Measurements from ENCODE around the gene SCN2B. TPM values are rescaled to one million over a fixed set of nuclear protein-coding genes. Genes with fewer than 3 reads are reported as not detected.

The SCN2B gene
- total and polyA plus RNA-seq, 10 of the 15 experiments (the other 5 are each of a cell fraction or from before 2014, with no cell fraction given), result 0.01 TPM; not detected in 9

- in situ Hi-C loops (cut with MboI) (no loop called here), intact Hi-C loops (cut with micrococcal nuclease; ENCODE audit: unreplicated experiment) (no loop called here)
- BruUV-seq (replicated peaks), result no TSS peak
- Histone ChIP-seq H4K20me1 (ENCODE audit: control insufficient read depth, insufficient read depth) (no peaks in the 10 kb centered on the region), H3K9me3 (replicated peaks; ENCODE audit: control insufficient read depth, insufficient read depth, low read length) (no peaks in the 10 kb centered on the region; the same call in 2 of the 3 replicates), H3K36me3 (ENCODE audit: control insufficient read depth in 2 of 2, insufficient read depth in 2 of 2, low read length in 1 of 2) (no peaks in the 10 kb centered on the region), H2AFZ (ENCODE audit: control insufficient read depth, low read depth, low read length) (no peak overlapping the region), H3K4me3 (no peak overlapping the region), H3K79me2 (ENCODE audit: control insufficient read depth, insufficient read depth, low read length) (no peaks in the 10 kb centered on the region), H3K27ac (ENCODE audit: control insufficient read depth, insufficient read depth) (no peak overlapping the region), H3K4me1 (ENCODE audit: control insufficient read depth, insufficient read depth, low read length) (no peaks in the 10 kb centered on the region; the same call in 1 of the 2 replicates), H3K27me3 (replicated peaks in 1 of 2; ENCODE audit: control insufficient read depth in 2 of 2, insufficient read depth in 2 of 2, low read length in 1 of 2) (no peaks in the 10 kb centered on the region; a peak in 1 of 4 replicates), H3K4me2 (ENCODE audit: control insufficient read depth, insufficient read depth) (no peak overlapping the region; the same call in 1 of the 2 replicates), H3K9ac (ENCODE audit: control insufficient read depth, insufficient read depth, low read length) (no peak overlapping the region)
- DNase-seq (ENCODE audit: low read depth, low spot score) (no peak), ATAC-seq (peak; percentile 95), FAIRE-seq (no peak)
- 21% methylated on average over 9 of the region's 9 CpGs for WGBS (ENCODE audit: insufficient coverage, insufficient replicate concordance, low lambda C conversion rate, missing lambda C conversion rate)
- ChIA-PET SMC1A (ENCODE audit: uncharacterized antibody, unreplicated experiment) (interaction anchor here (1.1 to 2.4 kb wide), 6 partner anchors 10 to 299 kb away, joined by 3 to 7 read pairs (median 3); no protein-coding TSS in a partner anchor), CTCF (interaction anchor here (0.6 to 1.6 kb wide), 5 partner anchors 13 to 1784 kb away, joined by 3 to 5 read pairs (median 3); no protein-coding TSS in a partner anchor), POLR2A (interaction anchor here (0.5 to 1.1 kb wide), 2 partner anchors 54 to 819 kb away, joined by 4 to 5 read pairs; no protein-coding TSS in a partner anchor), RAD21 (ENCODE audit: unreplicated experiment) (interaction anchor here (0.6 to 1.4 kb wide), 4 partner anchors 35 to 692 kb away, joined by 3 to 4 read pairs (median 3); no protein-coding TSS in a partner anchor)
- TF ChIP-seq SPI1 (IDR thresholded peaks at IDR 0.05; ENCODE audit: borderline replicate concordance, insufficient read depth, low read depth, low read length) (no peak), SIN3A (IDR thresholded peaks at IDR 0.05; ENCODE audit: low read depth, low read length) (no peak), GATAD2B (conservative IDR thresholded peaks at IDR 0.05; ENCODE audit: low read depth) (no peak)
- TF ChIP-seq, protein P1, sequence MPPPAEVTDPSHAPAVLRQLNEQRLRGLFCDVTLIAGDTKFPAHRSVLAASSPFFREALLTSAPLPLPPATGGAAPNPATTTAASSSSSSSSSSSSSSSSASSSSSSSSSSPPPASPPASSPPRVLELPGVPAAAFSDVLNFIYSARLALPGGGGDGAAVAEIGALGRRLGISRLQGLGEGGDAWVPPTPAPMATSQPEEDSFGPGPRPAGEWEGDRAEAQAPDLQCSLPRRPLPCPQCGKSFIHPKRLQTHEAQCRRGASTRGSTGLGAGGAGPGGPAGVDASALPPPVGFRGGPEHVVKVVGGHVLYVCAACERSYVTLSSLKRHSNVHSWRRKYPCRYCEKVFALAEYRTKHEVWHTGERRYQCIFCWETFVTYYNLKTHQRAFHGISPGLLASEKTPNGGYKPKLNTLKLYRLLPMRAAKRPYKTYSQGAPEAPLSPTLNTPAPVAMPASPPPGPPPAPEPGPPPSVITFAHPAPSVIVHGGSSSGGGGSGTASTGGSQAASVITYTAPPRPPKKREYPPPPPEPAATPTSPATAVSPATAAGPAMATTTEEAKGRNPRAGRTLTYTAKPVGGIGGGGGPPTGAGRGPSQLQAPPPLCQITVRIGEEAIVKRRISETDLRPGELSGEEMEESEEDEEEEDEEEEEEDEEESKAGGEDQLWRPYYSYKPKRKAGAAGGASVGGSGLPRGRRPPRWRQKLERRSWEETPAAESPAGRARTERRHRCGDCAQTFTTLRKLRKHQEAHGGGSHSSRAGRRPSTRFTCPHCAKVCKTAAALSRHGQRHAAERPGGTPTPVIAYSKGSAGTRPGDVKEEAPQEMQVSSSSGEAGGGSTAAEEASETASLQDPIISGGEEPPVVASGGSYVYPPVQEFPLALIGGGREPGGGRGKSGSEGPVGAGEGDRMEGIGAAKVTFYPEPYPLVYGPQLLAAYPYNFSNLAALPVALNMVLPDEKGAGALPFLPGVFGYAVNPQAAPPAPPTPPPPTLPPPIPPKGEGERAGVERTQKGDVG (CRISPR knock-in tag; IDR thresholded peaks at IDR 0.05), result no peak
Measured at GRCh38 chr11:118117790-118118601, 58.4 kb downstream of the SCN2B start.
